ENCODE measurements around the gene KDM2B.

GRCh38 chr12:121472150-121472905 is 108.5 kb downstream of the KDM2B start:
- no peak for TF ChIP-seq GATA3 (IDR thresholded peaks at IDR 0.05; ENCODE audit: low read depth, low read length)
- TF ChIP-seq GATA2 (IDR thresholded peaks at IDR 0.05; ENCODE audit: low read depth, low read length) = no peak

Data from SH-SY5Y (cell line).